HEK293 (cell line): ENCODE measurements around the gene SIGLEC1.

Source experiments
- CTCF ChIP-seq: fragments of 450-650 bp; formaldehyde crosslinking; IDR thresholded peaks from 2 replicates; pipeline ENCODE4 v1.5.1; 2016; ENCODE audit warnings: missing biosample characterization, missing genetic modification characterization
- KLF10 ChIP-seq: fragments of 450-650 bp; IDR thresholded peaks from 2 replicates; pipeline ENCODE4 v1.5.1; 2018; ENCODE audit warnings: missing biosample characterization, mild to moderate bottlenecking, missing genetic modification characterization
- TRIM28 ChIP-seq: IDR thresholded peaks from 2 replicates; pipeline ENCODE4 v1.6.1; 2011; ENCODE audit warnings: low read length, control low read depth, borderline replicate concordance
- YY1 ChIP-seq: fragments of 450-650 bp; formaldehyde crosslinking; IDR thresholded peaks from 2 replicates; pipeline ENCODE4 v1.5.1; 2018; ENCODE audit warnings: missing biosample characterization, missing genetic modification characterization
- ZNF23 ChIP-seq: fragments of 450-650 bp; formaldehyde crosslinking; IDR thresholded peaks from 2 replicates; pipeline ENCODE4 v1.5.1; 2016; ENCODE audit warnings: missing biosample characterization, missing genetic modification characterization, borderline replicate concordance
- ZNF561 ChIP-seq: fragments of 450-650 bp; IDR thresholded peaks from 2 replicates; pipeline ENCODE4 v1.5.1; 2018; ENCODE audit warnings: missing biosample characterization, missing genetic modification characterization, borderline replicate concordance

DNA sequence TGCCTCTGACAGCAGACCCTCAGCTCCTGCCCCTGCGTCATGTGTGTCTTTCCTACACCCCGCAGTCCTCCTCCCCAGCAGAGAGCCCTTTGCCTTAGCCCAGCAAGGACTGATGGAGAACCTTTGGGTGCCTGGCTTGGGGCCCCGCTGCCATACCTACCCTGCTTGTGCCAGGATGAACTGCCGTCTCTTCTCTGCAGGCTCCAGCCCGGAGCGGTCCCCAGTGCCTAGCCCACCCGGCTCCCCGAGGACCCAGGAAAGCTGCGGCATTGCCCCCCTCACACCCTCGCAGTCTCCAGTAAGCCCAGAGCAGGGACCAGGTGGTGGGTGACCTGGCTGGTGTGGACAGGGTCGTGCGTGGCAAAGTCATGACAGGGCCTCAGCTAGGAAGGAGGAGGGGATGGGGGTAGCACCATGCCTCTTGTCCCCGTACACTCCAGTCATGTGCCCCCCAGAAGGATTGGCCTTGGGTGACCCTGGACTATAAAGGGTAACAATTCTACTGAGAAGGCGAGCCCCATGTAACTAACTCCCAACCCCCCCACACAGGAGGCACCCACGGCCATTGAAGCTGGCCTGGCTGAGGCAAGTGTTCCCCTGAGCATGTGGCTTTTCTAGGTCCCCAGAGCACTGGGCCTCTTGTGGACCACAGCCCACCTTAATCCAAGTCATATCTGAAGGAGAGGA lies 28.4 kb upstream of the SIGLEC1 start:
- TF ChIP-seq ZNF23 (tag by site-specific recombination) (no peak), KLF10 (tag by site-specific recombination) (no peak), TRIM28 (no peak), YY1 (no peak), ZNF561 (tag by site-specific recombination) (no peak), CTCF (tag by site-specific recombination) (no peak)
